DOHH2 (cell line): ENCODE measurements around the gene RNASE2.
"Not testable (repeated sequence)": the region's sequence is repeated elsewhere in the genome, so short reads cannot be mapped to it uniquely, and the experiment has no call there.

Experiments used
- H3F3A ChIP-seq: fragments of 200-600 bp; sonication (generic), shearing (Covaris generic); 2 replicates; pipeline ENCODE4 v1.6.0; 2016; ENCODE audit warnings: antibody characterized with exemption, mild to moderate bottlenecking; ENCODE audit not compliant: control insufficient read depth, insufficient read depth
- H3K27ac ChIP-seq: fragments of 200-600 bp; sonication (generic); 2 replicates; pipeline ENCODE4 v1.5.1; 2014; ENCODE audit warnings: low read depth, mild to moderate bottlenecking, low read length, moderate library complexity
- H3K27me3 ChIP-seq: fragments of 200-600 bp; sonication (generic); 2 replicates; pipeline ENCODE4 v1.6.1; 2014; ENCODE audit warnings: mild to moderate bottlenecking, low read length, mixed read lengths; ENCODE audit not compliant: control insufficient read depth
- H3K36me3 ChIP-seq: fragments of 200-600 bp; sonication (generic); 2 replicates; pipeline ENCODE4 v1.6.1; 2014; ENCODE audit warnings: mild to moderate bottlenecking, low read length, moderate library complexity, mixed read lengths; ENCODE audit not compliant: control insufficient read depth
- H3K4me1 ChIP-seq: fragments of 200-600 bp; sonication (generic); 2 replicates; pipeline ENCODE4 v1.6.1; 2014; ENCODE audit warnings: mild to moderate bottlenecking, low read length, mixed read lengths; ENCODE audit not compliant: control insufficient read depth
- H3K4me2 ChIP-seq: fragments of 200-600 bp; sonication (generic); 2 replicates; pipeline ENCODE4 v1.6.0; 2014; ENCODE audit warnings: mild to moderate bottlenecking, low read length, moderate library complexity
- H3K4me3 ChIP-seq: fragments of 200-600 bp; sonication (generic); 2 replicates; pipeline ENCODE4 v1.5.1; 2014; ENCODE audit warnings: mild to moderate bottlenecking, low read length, mixed read lengths
- H3K79me2 ChIP-seq: fragments of 200-600 bp; sonication (generic); 2 replicates; pipeline ENCODE4 v1.6.1; 2014; ENCODE audit warnings: mild to moderate bottlenecking, low read length, mixed read lengths; ENCODE audit not compliant: control insufficient read depth
- H3K9me2 ChIP-seq: fragments of 200-600 bp; sonication (generic); replicated peaks from 2 replicates; pipeline ENCODE4 v1.6.1; 2014; ENCODE audit warnings: mild to moderate bottlenecking, low read length, mixed read lengths; ENCODE audit not compliant: control insufficient read depth
- H3K9me3 ChIP-seq: fragments of 200-600 bp; sonication (generic); 2 replicates; pipeline ENCODE4 v1.6.1; 2014; ENCODE audit warnings: antibody characterized with exemption, low read length, mixed read lengths; ENCODE audit not compliant: control insufficient read depth, insufficient read depth
- H4K20me1 ChIP-seq: fragments of 200-600 bp; sonication (generic); 2 replicates; pipeline ENCODE4 v1.6.0; 2014; ENCODE audit warnings: low read depth, mild to moderate bottlenecking, antibody characterized with exemption, low read length, moderate library complexity; ENCODE audit not compliant: control insufficient read depth, insufficient read depth
- EZH2phosphoT487 ChIP-seq: fragments of 200-600 bp; sonication (generic); IDR thresholded peaks from 2 replicates; pipeline ENCODE4 v1.6.1; 2017; ENCODE audit warnings: borderline replicate concordance, mild to moderate bottlenecking, antibody characterized with exemption, low read length, moderate library complexity, mixed read lengths
- TF ChIP-seq, protein P1 (sequence below): fragments of 200-600 bp; sonication (generic); IDR thresholded peaks from one replicate; pipeline ENCODE4 v1.5.1; 2014; ENCODE audit warnings: antibody characterized with exemption, mild to moderate bottlenecking, low read depth, low read length; ENCODE audit not compliant: poor library complexity, severe bottlenecking

Gene RNASE2

DNA sequence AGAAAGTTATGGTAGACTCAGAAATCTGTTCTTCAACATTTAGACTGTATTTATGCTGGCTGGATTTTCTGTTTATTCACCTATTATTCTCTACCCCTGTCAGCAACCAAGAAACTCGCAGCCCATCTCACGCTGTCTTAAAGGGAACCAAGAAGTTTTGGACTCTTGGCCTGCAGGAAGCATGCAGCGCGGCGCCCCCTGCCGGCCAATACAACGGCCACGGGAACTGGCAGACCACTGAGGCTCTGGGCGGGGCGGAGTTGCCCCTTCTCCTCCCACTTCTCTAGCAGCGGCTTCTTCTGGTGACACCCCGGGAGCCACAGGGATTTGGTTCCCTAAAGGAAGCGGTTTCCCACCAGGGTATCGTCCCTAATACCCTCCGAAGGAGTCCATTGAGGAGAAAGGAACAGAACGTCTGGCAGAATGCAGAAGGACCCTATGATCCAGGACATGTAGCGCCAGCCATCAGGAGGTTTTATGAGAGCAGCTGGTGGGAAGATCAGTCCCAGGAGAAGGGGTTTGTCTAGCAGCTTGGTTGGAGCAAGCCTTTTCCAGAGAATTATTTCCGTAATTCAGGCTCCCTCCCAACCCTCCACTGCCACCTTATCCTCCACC lies 21.0 kb upstream of the RNASE2 start:
- H3K79me2 ChIP-seq, result no peaks in the 10 kb centered on the region
- no peaks in the 10 kb centered on the region for H3K36me3 ChIP-seq
- no peaks in the 10 kb centered on the region for H3K4me1 ChIP-seq
- H4K20me1 ChIP-seq, result no peaks in the 10 kb centered on the region
- no peak overlapping the region for H3K4me3 ChIP-seq
- no peak overlapping the region for H3K4me2 ChIP-seq
- H3K27me3 ChIP-seq, result no peaks in the 10 kb centered on the region
- no peaks in the 10 kb centered on the region for H3F3A ChIP-seq
- H3K9me3 ChIP-seq, result no peaks in the 10 kb centered on the region
- H3K9me2 ChIP-seq, result no peaks in the 10 kb centered on the region
- H3K27ac ChIP-seq, result no peak overlapping the region
- TF ChIP-seq EZH2phosphoT487, result no peak
- TF ChIP-seq, protein P1, sequence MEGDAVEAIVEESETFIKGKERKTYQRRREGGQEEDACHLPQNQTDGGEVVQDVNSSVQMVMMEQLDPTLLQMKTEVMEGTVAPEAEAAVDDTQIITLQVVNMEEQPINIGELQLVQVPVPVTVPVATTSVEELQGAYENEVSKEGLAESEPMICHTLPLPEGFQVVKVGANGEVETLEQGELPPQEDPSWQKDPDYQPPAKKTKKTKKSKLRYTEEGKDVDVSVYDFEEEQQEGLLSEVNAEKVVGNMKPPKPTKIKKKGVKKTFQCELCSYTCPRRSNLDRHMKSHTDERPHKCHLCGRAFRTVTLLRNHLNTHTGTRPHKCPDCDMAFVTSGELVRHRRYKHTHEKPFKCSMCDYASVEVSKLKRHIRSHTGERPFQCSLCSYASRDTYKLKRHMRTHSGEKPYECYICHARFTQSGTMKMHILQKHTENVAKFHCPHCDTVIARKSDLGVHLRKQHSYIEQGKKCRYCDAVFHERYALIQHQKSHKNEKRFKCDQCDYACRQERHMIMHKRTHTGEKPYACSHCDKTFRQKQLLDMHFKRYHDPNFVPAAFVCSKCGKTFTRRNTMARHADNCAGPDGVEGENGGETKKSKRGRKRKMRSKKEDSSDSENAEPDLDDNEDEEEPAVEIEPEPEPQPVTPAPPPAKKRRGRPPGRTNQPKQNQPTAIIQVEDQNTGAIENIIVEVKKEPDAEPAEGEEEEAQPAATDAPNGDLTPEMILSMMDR, result peak; percentile 94

DNA sequence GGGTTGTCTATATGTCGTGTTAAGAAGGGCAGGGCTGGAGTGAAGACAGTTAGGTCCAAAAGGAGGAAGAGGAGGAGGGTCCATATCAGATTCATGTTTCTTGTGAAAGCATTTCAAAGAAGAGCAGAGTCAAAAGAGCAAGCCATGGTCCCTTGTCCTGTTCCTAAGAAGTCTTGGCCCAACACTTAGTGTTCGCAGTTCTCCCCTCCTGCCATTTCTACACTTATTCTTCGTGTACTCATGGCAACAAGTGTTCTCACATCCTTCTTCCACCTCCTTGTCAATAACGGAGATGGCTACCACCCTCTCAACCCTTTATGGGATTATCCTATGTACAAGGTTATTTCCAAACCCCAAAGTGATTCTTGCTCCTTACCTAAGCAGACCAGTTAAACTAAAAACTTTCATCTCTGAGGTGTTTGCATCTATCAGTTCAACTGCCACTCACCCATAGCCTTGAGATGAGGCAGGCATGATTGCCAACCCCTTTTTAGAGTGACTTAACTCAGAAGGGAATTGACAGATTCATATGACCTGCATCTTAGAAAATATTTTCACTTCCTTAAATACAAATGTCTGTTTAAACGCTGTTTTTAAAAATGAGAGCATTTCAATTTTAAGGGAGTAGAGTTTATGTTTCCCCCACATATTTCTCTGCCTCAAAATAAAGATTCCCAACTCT lies 19.8 kb upstream of the RNASE2 start:
- H4K20me1 ChIP-seq, result no peaks in the 10 kb centered on the region
- H3K27me3 ChIP-seq, result peaks cover 5% of the 10 kb centered on the region
- no peaks in the 10 kb centered on the region for H3K9me3 ChIP-seq
- no peaks in the 10 kb centered on the region for H3K9me2 ChIP-seq
- no peak overlapping the region for H3K4me3 ChIP-seq
- no peak overlapping the region for H3K4me2 ChIP-seq
- TF ChIP-seq EZH2phosphoT487, result no peak
- TF ChIP-seq, protein P1, result no peak
- no peaks in the 10 kb centered on the region for H3F3A ChIP-seq
- H3K36me3 ChIP-seq, result no peaks in the 10 kb centered on the region
- no peak overlapping the region for H3K27ac ChIP-seq
- no peaks in the 10 kb centered on the region for H3K4me1 ChIP-seq
- H3K79me2 ChIP-seq, result no peaks in the 10 kb centered on the region

DNA sequence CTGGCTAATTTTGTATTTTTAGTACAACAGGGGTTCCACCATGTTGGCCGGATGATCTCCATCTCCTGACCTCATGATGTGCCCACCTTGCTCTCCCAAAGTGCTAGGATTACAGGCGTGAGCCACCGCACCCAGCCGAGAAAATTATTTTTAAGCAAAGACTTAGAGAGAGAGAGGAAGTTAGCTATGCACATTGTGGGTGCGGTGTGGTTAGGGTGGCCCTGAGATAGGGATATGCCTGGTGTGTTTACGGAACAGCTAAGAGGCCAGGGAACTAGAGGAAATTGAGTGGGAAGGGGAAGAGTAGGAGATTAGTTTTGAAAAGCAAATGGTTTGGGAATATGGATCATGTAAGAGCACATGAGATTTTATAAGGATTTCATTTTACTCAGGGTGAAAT lies 10.1 kb upstream of the RNASE2 start:
- H3K9me2 ChIP-seq, H3K4me2 ChIP-seq, H3K27ac ChIP-seq, H3K9me3 ChIP-seq, H3K79me2 ChIP-seq, H3K4me3 ChIP-seq, H3K4me1 ChIP-seq, H4K20me1 ChIP-seq, H3K36me3 ChIP-seq, H3F3A ChIP-seq: not testable (repeated sequence)
- peaks cover 24% of the 10 kb centered on the region for H3K27me3 ChIP-seq

DNA sequence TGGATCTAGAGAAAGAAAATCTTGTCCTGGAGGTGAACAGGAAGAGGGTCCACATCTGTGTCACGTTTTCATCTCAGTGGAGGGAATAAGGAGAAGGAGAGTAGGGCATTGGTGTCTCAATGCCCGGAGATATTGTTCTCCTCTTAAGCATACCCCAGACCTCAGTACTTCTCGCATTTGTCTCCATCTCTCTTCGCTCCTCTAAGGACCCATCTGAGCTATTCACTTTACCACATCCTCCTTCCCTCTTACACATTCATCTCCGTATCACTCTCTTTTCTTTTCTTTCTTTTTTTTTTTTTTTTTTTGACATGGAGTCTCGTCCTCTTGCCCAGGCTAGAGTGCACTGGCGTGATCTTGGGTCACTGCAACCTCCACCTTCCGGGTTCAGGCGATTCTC lies 8.6 kb upstream of the RNASE2 start:
- not testable (repeated sequence) for H3K9me3 ChIP-seq, H3F3A ChIP-seq, H3K27ac ChIP-seq, H3K9me2 ChIP-seq, H3K4me2 ChIP-seq, H3K79me2 ChIP-seq, H3K4me3 ChIP-seq, H3K36me3 ChIP-seq, H4K20me1 ChIP-seq, H3K4me1 ChIP-seq
- peaks cover 21% of the 10 kb centered on the region for H3K27me3 ChIP-seq

DNA sequence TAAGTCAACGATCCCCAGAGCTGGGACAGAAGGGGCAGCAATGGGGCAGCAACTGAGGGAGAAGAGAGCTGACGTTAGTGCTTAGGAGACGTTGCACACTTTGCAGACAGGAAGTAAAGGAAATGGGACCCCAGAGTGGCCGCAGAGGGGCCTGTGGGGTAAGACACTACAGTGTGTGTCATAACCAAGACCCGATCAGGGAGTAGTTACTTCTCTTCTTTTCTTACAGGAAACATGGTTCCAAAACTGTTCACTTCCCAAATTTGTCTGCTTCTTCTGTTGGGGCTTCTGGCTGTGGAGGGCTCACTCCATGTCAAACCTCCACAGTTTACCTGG lies 219 bp downstream of the RNASE2 start:
- not testable (repeated sequence) for H3K27me3 ChIP-seq, H3K4me1 ChIP-seq, H4K20me1 ChIP-seq, H3K9me3 ChIP-seq, H3F3A ChIP-seq, H3K79me2 ChIP-seq, H3K36me3 ChIP-seq, H3K9me2 ChIP-seq, H3K4me3 ChIP-seq, H3K4me2 ChIP-seq, H3K27ac ChIP-seq
